DMS114 treated with DMSO at 0.1 percent for 48 hours (cell line): ENCODE results near the gene IDUA.
"Not testable (repeated sequence)": the region's sequence is repeated elsewhere in the genome, so short reads cannot be mapped to it uniquely, and the experiment has no call there.

Source experiments
- DNase-seq: peaks from one replicate; lab custom pipeline; 2025; ENCODE audit not compliant: unreplicated experiment; lab: John Stamatoyannopoulos, UW

The IDUA gene

DNA sequence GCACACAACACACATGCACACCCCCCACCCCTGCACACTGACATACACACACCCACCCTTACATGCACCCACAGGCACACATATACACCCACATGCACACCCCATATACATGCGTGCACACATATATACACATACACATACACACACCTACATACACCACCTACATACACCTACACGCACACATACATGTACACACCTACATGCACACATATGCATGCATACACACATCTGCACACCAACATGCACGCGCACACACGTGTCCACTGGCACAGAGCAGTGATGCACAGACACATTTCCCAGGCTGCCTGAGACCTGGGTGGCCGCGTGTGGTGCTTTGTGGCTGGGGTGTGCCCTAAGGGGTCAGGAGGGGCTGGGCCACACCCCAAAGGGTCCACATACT is 56.3 kb downstream of the IDUA start:
- DNase-seq: no peak

GRCh38 chr4:1043651-1044468 is 57.0 kb downstream of the IDUA start:
- no peak for DNase-seq

GRCh38 chr4:1044469-1045192 is 57.8 kb downstream of the IDUA start:
- DNase-seq: no peak

DNA sequence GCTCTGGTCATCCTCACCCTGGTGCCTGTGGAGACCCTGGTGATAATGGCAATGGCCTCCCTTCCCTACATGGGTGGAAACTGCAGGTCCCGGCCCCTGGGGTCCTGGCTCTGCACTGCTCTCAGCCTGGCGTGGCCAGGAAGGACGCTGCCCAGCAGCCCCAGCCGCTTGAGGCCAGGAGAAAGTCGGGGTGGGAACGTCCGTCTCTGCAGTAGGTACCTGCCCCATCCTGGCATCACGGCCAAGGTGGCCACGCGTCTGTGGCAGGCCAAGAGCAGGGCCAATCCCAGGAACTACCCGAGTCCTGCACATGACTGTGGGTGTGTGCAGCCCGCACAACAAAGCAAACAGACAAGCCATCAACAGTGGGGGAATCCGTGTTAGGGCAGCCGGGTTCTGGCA is 58.4 kb downstream of the IDUA start:
- no peak for DNase-seq

- no peak for DNase-seq
Observed at GRCh38 chr4:1045595-1046201, 58.9 kb downstream of the IDUA start.

GRCh38 chr4:1046581-1047011 is 59.8 kb downstream of the IDUA start:
- peak; percentile 29 for DNase-seq

DNA sequence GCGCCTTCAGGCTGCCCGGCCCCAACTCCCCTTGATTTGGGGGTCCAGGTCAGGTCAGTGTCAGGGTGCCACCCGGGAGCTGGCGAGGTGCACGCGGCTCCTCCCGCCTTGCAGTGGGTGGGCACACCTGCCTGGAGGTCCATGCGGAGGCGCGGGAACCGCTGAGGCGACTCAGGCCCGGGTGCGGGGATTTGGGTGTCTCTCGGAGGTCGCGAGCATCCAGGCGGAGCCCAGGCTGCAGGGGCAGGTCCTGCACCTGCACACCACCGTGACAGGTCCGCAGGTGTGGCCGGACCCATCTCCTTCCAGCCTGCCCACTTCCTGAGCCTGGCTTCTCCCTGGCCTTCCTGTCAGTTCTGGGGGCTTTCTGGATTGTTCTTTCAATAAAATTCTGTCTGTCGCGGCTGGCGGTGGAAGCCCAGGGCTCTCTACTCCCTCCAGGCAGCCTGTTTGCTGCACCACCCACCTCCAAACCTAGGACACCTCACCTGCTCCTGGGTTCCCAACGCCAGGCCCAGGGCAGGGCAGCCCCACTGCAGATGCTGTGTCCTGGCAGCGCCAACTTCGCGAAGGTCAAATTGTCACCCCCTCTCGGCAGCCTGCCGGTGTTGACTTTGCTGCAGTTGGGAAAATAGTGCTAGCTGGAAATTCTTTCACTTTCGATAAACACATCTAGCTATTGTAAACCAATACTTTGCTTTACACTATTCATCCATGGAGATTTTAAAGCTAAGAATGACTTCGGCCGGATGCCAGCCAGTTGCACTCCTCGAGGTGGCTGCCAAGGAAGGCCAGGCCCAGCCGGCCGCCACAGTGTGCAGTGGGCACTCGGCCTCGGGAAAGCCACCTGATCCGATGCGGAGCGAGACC is 60.5 kb downstream of the IDUA start:
- no peak for DNase-seq

DNA sequence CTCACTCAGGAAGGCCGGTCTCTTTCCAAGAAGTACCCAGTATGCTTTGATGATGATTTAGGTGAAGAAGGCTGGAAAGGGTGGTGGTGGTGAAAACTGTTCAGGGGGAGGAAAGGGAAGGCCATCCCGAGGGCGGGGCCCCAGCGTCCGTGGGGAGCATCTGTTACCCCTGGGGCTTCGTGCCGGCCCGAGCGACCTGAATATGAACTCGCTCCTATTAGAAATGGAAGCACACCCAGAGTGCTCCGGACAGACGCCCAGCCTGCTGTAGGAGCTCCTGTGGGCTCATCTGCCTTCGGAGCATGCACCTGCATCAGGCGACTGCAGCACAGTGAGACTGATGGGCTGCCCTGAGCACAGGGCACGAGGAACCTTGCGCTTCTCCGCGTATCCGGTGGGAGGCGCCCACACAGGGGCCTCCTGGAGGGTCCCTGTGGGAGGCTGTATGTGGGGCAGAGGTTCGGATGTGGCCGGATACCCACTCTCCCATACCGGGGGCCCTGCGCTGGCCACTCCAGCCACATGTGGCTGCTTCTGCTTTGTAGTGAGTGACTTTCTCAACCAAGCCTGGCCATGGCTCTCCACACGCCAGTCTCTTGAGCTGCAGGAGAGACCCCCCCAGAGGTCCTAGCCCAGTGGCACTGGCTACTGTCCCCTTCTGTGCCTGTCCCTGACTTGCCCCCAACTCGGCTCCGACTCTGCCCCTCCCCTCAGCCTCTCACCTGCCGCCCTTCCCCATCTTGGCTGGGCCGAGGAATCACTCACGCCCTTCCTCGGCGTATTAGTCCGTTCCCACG is 61.3 kb downstream of the IDUA start:
- no peak for DNase-seq

GRCh38 chr4:1048773-1049590 is 62.1 kb downstream of the IDUA start:
- DNase-seq: no peak

- no peak for DNase-seq
Observed at GRCh38 chr4:1049591-1049905, 62.7 kb downstream of the IDUA start.

DNA sequence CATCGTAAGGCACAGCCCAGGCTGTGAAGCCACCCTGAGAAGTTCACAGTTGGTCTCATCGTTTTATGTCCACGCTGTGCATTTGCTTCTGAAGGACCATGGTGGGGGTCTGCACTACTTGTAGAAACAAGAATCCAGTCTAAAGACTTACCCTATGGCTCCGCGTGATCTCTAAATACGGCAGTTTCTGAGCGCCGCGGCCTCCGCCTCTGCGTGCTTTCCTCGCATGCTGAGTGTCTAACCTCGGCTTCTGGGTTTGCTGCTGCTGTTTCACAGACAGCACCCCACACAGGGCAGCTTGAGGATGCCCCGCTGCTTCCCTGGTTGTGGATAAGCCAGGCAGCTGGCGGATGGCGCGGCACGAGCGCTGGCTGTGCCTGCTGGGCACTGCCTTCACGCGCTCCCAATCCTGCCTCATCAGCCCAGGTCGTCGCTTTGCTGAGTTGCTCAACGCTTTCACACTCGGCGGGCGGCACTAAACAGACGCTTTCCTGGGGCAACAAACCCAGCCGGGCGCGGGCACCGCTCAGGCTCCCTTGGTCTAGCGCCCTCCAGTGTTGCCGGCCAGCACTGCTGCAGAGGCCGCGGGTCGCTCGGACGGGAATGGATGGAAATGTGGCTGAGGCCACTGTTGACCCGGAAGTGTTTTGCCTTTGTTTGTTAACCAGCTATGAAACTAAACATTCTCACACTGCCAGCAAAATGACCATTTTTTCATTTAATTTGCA is 63.8 kb downstream of the IDUA start:
- no peak for DNase-seq

- no peak for DNase-seq
Observed at GRCh38 chr4:1051472-1051871, 64.6 kb downstream of the IDUA start.

DNA sequence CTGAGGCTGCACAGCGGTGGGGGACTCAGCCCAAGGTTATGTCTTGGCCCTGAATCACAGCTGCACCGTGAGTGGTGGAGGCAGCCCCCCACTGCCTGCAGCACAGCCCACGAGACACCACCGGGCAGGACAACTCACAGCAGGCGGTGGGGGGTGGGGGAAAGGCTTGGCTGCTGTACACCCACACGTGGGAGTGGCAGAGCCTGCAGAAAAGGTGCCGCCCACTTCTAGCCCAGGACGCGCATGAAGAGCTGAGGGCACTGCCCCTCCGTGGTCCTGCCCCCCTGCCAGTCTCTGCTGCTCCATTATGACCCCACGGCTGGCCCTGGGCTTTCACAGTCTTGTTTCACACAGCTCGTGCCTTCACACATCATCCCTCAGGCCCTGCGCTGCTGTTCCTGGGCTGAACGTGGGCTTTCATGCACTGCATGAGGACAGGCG is 65.4 kb downstream of the IDUA start:
- DNase-seq: no peak

GRCh38 chr4:1053080-1053661 is 66.3 kb downstream of the IDUA start:
- DNase-seq: no peak

- not testable (repeated sequence) for DNase-seq
Observed at GRCh38 chr4:1053891-1054290, 67.0 kb downstream of the IDUA start.
